Measurements from ENCODE around the gene KPNA6. TPM values are rescaled to one million over a fixed set of nuclear protein-coding genes. Genes with fewer than 3 reads are reported as not detected.

KPNA6 gene
- total RNA-seq, 1 donor from 2014 or later: 63.6 TPM

Small RNA genes lying within 50 kb of the gene (microRNA-seq; reads per million reads assigned to microRNA genes)
- not detected for gene MIR5585

Other genes with a start within 250 kb of the KPNA6 start
- 189 and 190 TPM in 2 replicates for gene PTP4A2, start 169.7 kb upstream of the KPNA6 start, total RNA-seq
- gene KHDRBS1, start 94.2 kb upstream of the KPNA6 start, total RNA-seq: 292 and 299 TPM in 2 replicates
- gene TMEM39B, start 35.1 kb upstream of the KPNA6 start, total RNA-seq: 34.8 and 36.0 TPM in 2 replicates
- 70.3 and 70.7 TPM in 2 replicates for gene TXLNA, start 71.6 kb downstream of the KPNA6 start, total RNA-seq
- gene CCDC28B, start 92.5 kb downstream of the KPNA6 start, total RNA-seq: 16.7 and 21.2 TPM in 2 replicates
- gene IQCC, start 97.6 kb downstream of the KPNA6 start, total RNA-seq: 7.3 and 7.8 TPM in 2 replicates
- gene DCDC2B, start 101.0 kb downstream of the KPNA6 start, total RNA-seq: not detected in 2 replicates
- gene TMEM234, start 114.3 kb downstream of the KPNA6 start, total RNA-seq: 21.3 and 22.5 TPM in 2 replicates
- gene EIF3I, start 114.4 kb downstream of the KPNA6 start, total RNA-seq: 190 and 192 TPM in 2 replicates
- gene FAM167B, start 139.2 kb downstream of the KPNA6 start, total RNA-seq: 0.66 and 1.5 TPM in 2 replicates
- not detected in 2 replicates for gene LCK, start 143.2 kb downstream of the KPNA6 start, total RNA-seq
- 128 and 130 TPM in 2 replicates for gene HDAC1, start 184.0 kb downstream of the KPNA6 start, total RNA-seq
- 943 and 952 TPM in 2 replicates for gene MARCKSL1, start 228.2 kb downstream of the KPNA6 start, total RNA-seq

All from neural crest cell (in vitro differentiated cells).